Sciatic nerve (tissue), 2 donors: ENCODE data around the gene SDHB. TPM values are rescaled to one million over a fixed set of nuclear protein-coding genes. Genes with fewer than 3 reads are reported as not detected.

Source experiments
- ATAC-seq: fragments of 200-7000 bp; cut with Tn5 transposase; one replicate; pipeline ENCODE4 v1.9.1; 2020; ENCODE audit warnings: mild to moderate bottlenecking, moderate library complexity
- DNase-seq: peaks from one replicate; pipeline ENCODE4 v3.0.0-alpha.2; 2020; ENCODE audit warnings: low spot score
- intact Hi-C: fragments of 100-400 bp; cut with DNase I; formaldehyde crosslinking; loops from one replicate; pipeline ENCODE4 v1.14.2; 2022
- total RNA-seq: library from RNA; stranded (reverse); fragmentation: NEBNext Ultra II Directional; extraction: Animal tissue kit (Norgen Biotek cat#: 25700); gene quantifications from one replicate; pipeline ENCODE4 v1.2.1, GENCODE V29; 2021
- donor health status: DM: no; HTN: no; CAD: no.
- donor health status: DM: no; HTN: no; CAD: no.

The SDHB gene
- 69.4 TPM for total RNA-seq

GRCh38 chr1:17053685-17054410 lies at the start of gene SDHB:
SDHB (minus strand) TSS chr1:17054032; CDS start chr1:17054019, 13 bp downstream.
- intact Hi-C loops = no loop called here
- peak; percentile 99 for ATAC-seq
- peak; percentile 99 for DNase-seq

- intact Hi-C loops = no loop called here
- ATAC-seq = no peak
- no peak for DNase-seq
These were observed 48.4 kb upstream of the SDHB start for GRCh38 chr1:17102232-17102631.

- ATAC-seq = no peak
- DNase-seq = no peak
- intact Hi-C loops = no loop called here
These were observed 47.4 kb upstream of the SDHB start for GRCh38 chr1:17101261-17101660.

- DNase-seq = no peak
- no peak for ATAC-seq
- intact Hi-C loops = no loop called here
These were observed 45.9 kb upstream of the SDHB start for GRCh38 chr1:17099616-17100340.

GRCh38 chr1:17098446-17099317 lies 44.9 kb upstream of the SDHB start:
- peak; percentile 14 for ATAC-seq
- no peak for DNase-seq
- intact Hi-C loops = no loop called here

- DNase-seq (no peak), ATAC-seq (peak; percentile 27)
- intact Hi-C loops = no loop called here
These were observed 44.0 kb upstream of the SDHB start for GRCh38 chr1:17097787-17098186.

- intact Hi-C loops = no loop called here
- ATAC-seq (no peak), DNase-seq (no peak)
These were observed 43.3 kb upstream of the SDHB start for GRCh38 chr1:17097147-17097546.

GRCh38 chr1:17096584-17096983 lies 42.8 kb upstream of the SDHB start:
- ATAC-seq (no peak), DNase-seq (no peak)
- intact Hi-C loops = no loop called here

GRCh38 chr1:17095141-17095540 lies 41.3 kb upstream of the SDHB start:
- no peak for DNase-seq
- intact Hi-C loops = no loop called here
- ATAC-seq = no peak

GRCh38 chr1:17094664-17095063 lies 40.8 kb upstream of the SDHB start:
- DNase-seq = no peak
- no peak for ATAC-seq
- intact Hi-C loops = no loop called here

GRCh38 chr1:17093822-17094393 lies 40.1 kb upstream of the SDHB start:
- ATAC-seq (no peak), DNase-seq (no peak)
- intact Hi-C loops = no loop called here

GRCh38 chr1:17091252-17091651 lies 37.4 kb upstream of the SDHB start:
- ATAC-seq = no peak
- intact Hi-C loops = no loop called here
- DNase-seq = no peak

GRCh38 chr1:17089506-17089905 lies 35.7 kb upstream of the SDHB start:
- DNase-seq (peak; percentile 75), ATAC-seq (peak; percentile 89)
- intact Hi-C loops = no loop called here

- no peak for ATAC-seq
- no peak for DNase-seq
- intact Hi-C loops = no loop called here
These were observed 32.9 kb upstream of the SDHB start for GRCh38 chr1:17086751-17087150.

GRCh38 chr1:17084787-17085186 lies 31.0 kb upstream of the SDHB start:
- ATAC-seq (no peak), DNase-seq (no peak)
- intact Hi-C loops = no loop called here

GRCh38 chr1:17082761-17083160 lies 28.9 kb upstream of the SDHB start:
- DNase-seq (no peak), ATAC-seq (no peak)
- intact Hi-C loops = no loop called here

- DNase-seq = no peak
These were observed 27.6 kb upstream of the SDHB start for GRCh38 chr1:17081439-17081838.

GRCh38 chr1:17080880-17081279 lies 27.0 kb upstream of the SDHB start:
- intact Hi-C loops = no loop called here
- ATAC-seq (no peak), DNase-seq (no peak)

More at GRCh38 chr1:17081439-17081838, 27.6 kb upstream of the SDHB start:
- no peak for ATAC-seq
- intact Hi-C loops = no loop called here

- no peak for ATAC-seq
- no peak for DNase-seq
- intact Hi-C loops = no loop called here
These were observed 26.4 kb upstream of the SDHB start for GRCh38 chr1:17080085-17080759.
